Lower leg skin (tissue), 4 donors: ENCODE measurements around the gene ZKSCAN2. TPM values are rescaled to one million over a fixed set of nuclear protein-coding genes. Genes with fewer than 3 reads are reported as not detected.

Source experiments
- DNase-seq, 2 donors: peaks; one replicate each; pipeline ENCODE4 v3.0.0-alpha.2; 2019; ENCODE audit warnings: low spot score in 2 of 2
- H3K4me3 ChIP-seq: fragments of 200-600 bp; sonication (generic); 2 replicates; pipeline ENCODE4 v1.5.1; 2017; ENCODE audit warnings: mild to moderate bottlenecking, low read depth; ENCODE audit not compliant: poor library complexity, severe bottlenecking
- CTCF ChIP-seq, 3 donors: fragments of 450-650 bp; IDR thresholded peaks; one replicate each; pipeline ENCODE4 v1.5.1; 2016; ENCODE audit warnings: antibody characterized with exemption in 3 of 3, mild to moderate bottlenecking in 3 of 3, moderate library complexity in 2 of 3
- POLR2A ChIP-seq, 2 donors: fragments of 450-650 bp; IDR thresholded peaks; one replicate each; pipeline ENCODE4 v1.6.1; 2016 to 2017; ENCODE audit warnings: antibody characterized with exemption in 2 of 2, mild to moderate bottlenecking in 1 of 2, moderate library complexity in 1 of 2
- WGBS, 2 donors: methylation state at CpG; one replicate each; pipeline ENCODE4 v1.1.5; 2018; 5-methylcytosine and 5-hydroxymethylcytosine counted together
- intact Hi-C: fragments of 100-400 bp; cut with DNase I; formaldehyde crosslinking; loops from one replicate; pipeline ENCODE4 v1.15.0; 2023; ENCODE audit warnings: low total_unique reads
- total RNA-seq, 4 donors: library from RNA; depleted of rRNA; stranded (reverse); fragments of >200 nt; gene quantifications; one replicate each; pipeline ENCODE4 v1.1.0, GENCODE V29; 2016

Gene ZKSCAN2
- total RNA-seq, 4 donors from 2014 or later, result 0.76 to 2.4 (median 1.6) TPM

- no peak for TF ChIP-seq CTCF (IDR thresholded peaks at IDR 0.05)
- no peak for TF ChIP-seq POLR2A (IDR thresholded peaks at IDR 0.05)
- WGBS, 2 donors, result 88 to 95% methylated on average over 6 of the region's 6 CpGs
- no peak overlapping the region for H3K4me3 ChIP-seq
- intact Hi-C loops, result no loop called here
- no peak for DNase-seq
Measured at GRCh38 chr16:25189305-25189704, 68.3 kb downstream of the ZKSCAN2 start.

GRCh38 chr16:25187491-25187795 lies 70.2 kb downstream of the ZKSCAN2 start:
- no peak overlapping the region for H3K4me3 ChIP-seq
- TF ChIP-seq CTCF (IDR thresholded peaks at IDR 0.05) (no peak), POLR2A (IDR thresholded peaks at IDR 0.05) (no peak)
- no peak for DNase-seq
- WGBS, 2 donors, result 94 to 97% methylated on average over 3 of the region's 3 CpGs
- intact Hi-C loops, result no loop called here

Other genes starting within 250 kb of the ZKSCAN2 start
- gene ARHGAP17, start 242.5 kb downstream of the ZKSCAN2 start, total RNA-seq, result 10 to 100 TPM; 28.0 to 49.2 (median 31.2) TPM
- 10 to 100 TPM; 33.6 to 46.8 (median 38.2) TPM for gene LCMT1, start 146.1 kb downstream of the ZKSCAN2 start, total RNA-seq
- not detected for gene AQP8, start 40.9 kb downstream of the ZKSCAN2 start, total RNA-seq